Fibroblast of skin of right biceps (primary cell): Measurements from ENCODE around the gene IFIT2.
"Not testable (repeated sequence)": the region's sequence is repeated elsewhere in the genome, so short reads cannot be mapped to it uniquely, and the experiment has no call there.

Experiments
- DNase-seq: peaks from one replicate; pipeline ENCODE4 v3.0.0-alpha.2; 2013

The IFIT2 gene

GRCh38 chr10:89301721-89302445 lies at the start of gene IFIT2:
Gene IFIT2, plus strand, starts transcription at chr10:89302046. Its CDS starts 78 bp downstream, at chr10:89302124.
- peak; percentile 71 for DNase-seq

DNA sequence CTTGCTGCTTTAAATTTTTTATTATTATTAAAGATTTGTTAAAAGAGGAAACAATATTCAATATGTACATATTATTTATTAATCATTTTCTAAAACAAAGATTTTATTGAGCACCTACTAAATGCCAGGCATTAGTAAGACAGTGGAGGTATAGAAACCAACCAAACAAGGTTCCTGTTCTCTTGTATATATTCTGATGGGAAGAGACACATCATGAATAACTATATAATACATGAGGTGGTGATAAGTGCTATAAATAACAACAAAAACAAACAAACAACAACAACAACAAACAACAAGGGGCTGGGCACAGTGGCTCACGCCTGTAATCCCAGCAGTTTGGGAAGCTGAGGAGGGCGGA lies 49.6 kb upstream of the IFIT2 start:
- no peak for DNase-seq

- DNase-seq = not testable (repeated sequence)
Measured at GRCh38 chr10:89255091-89255579, 46.7 kb upstream of the IFIT2 start.

DNA sequence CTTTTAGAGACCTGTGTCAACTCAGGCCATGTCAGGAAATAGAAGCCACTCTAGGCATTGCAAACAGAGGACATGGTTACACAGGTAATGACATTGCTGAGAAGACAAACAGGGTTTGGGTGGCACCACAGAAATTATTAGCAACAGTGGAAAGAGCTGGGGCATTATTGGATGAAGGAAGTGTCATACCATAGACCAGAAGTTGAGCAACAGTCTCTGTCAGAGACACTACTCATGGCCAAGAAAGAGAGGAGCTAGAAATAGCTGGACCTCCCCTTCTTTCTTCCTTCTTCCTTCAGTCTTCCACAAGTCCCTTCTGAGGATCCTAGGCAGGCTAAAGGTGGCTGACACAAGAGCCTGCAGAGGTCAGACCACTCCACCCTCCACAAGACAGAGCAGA lies 46.1 kb upstream of the IFIT2 start:
- no peak for DNase-seq

DNA sequence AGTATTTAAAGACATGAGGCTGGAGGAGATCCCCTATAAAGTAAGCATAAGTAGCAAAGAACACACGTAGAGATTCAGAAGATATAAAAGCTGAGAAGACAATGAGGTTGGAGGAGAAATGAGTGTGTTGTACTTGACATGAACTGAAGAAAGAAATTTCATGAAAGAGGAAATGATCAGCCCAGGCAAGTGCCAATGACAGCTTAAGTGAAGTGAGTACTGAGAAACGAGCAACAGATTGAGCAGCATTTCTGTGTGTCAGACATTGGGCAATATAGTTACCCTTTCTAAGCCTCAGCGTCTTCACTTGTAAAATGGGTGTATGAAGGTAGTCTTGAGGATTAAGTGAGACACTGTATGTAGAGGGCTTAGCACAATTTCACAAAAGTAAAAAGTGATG lies 45.5 kb upstream of the IFIT2 start:
- DNase-seq = no peak

DNA sequence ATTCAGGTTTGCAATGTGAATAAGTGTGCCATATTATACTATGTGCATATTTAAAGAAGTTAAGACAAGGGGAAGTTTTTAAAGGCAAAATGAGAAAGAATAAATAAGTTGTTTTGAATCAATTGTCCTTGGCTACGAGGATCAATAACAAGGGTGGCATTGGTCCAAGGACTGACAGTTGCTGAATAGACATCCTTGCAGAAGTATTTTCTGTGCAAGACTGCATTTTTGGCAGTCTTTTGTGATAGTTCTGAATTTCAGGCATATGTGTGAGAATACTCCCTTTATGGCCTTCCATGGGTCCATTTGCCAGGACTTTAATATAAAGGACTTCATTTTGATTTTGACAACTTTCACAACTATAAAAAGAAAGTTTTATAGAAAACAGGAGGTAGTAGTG lies 44.9 kb upstream of the IFIT2 start:
- DNase-seq = no peak

- DNase-seq = no peak
Measured at GRCh38 chr10:89257581-89257980, 44.3 kb upstream of the IFIT2 start.

- DNase-seq = no peak
Measured at GRCh38 chr10:89258881-89259280, 43.0 kb upstream of the IFIT2 start.

- peak; percentile 91 for DNase-seq
Measured at GRCh38 chr10:89262086-89263051, 39.5 kb upstream of the IFIT2 start.

- DNase-seq = no peak
Measured at GRCh38 chr10:89263091-89263490, 38.8 kb upstream of the IFIT2 start.

DNA sequence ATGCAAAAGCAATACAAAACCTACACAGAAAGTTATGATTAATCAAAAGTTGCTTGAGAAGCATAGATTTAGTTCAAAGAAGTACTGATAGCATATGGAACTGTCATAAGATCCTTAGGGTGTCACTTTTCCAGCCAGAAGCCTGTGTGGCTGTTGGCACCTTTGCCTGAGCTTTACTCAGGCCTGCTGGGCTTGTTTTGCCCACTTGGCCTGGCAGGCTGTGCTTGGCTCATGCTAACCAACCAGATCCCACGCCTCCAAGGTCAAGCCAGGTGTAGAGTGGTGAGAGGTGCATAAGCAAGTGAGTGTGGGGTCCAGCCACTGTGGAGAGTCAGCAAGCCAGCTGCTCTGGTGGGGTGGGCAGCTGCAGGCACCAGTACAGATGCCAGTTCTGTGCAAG lies 38.3 kb upstream of the IFIT2 start:
- no peak for DNase-seq

GRCh38 chr10:89266721-89267453 lies 35.0 kb upstream of the IFIT2 start:
- no peak for DNase-seq

GRCh38 chr10:89269433-89270152 lies 32.3 kb upstream of the IFIT2 start:
- DNase-seq = no peak

DNA sequence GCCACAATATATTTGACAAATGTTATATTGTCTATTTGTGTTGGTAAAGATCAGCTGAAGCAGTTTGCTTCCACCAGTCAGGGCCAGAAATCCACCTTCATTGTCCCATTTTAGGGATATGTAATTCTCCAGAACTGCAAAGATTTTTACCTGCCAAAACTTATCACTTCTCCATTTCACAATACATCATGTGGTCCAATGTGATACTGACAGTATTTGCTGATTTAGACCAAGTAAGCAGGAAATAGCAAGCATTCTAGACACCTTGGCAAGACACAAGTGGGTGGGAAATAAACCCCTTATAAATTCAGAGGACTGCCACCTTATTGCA lies 31.7 kb upstream of the IFIT2 start:
- no peak for DNase-seq

DNA sequence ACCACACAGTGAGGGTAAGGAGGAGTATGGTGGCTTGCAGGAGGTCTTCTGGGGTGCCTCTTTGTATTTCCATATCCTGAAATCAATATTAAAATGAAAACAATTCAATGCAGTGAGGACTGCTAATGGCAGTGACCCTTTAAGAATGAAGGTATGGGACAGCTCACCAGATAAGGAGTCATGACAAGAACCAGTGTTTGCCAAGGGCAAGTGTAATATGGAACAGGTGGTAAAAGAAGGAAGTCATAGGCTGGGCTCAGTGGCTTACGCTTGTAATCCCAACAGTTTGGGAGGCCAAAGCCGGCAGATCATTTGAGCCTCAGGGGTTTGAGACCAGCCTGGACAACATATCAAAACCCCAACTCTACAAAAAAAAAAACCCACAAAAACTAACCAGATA lies 30.3 kb upstream of the IFIT2 start:
- DNase-seq = no peak

DNA sequence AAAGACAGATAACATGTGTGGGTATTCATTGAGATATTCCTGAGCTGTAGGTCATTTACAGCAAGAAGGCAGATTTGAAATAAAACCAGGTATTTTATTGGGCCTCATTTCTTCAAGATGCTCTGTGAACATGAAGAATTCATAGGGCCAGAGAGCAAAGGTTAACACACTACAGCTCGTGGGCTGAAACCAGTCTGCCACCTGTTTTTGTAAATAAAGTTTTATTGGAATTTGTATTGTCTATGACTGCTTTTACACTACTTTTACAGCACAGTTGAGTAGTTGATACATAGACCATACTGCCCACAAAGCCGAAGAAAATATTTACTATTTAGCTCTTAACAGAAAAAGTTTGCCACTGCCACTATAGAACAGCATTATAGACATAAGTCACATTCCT lies 28.2 kb upstream of the IFIT2 start:
- DNase-seq = no peak

DNA sequence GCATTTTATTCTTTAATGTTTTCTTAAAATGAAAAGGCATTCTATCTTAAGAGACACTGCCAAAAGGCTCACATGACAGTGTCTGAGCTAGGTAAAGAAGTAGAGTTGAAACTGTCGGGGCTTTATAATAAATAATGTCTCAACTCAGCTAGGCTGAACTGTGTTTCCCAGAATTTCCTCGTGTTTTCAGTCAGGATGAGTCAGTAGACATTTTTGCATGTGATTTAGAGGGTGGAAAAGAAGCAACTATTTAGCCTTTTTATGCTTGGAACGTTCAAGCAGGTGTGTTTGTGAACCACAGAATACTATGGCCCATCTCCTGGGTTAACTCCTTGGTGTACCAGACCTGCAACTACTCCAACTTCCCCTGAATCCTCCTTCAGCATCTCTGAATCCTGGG lies 26.9 kb upstream of the IFIT2 start:
- DNase-seq = peak; percentile 47

DNA sequence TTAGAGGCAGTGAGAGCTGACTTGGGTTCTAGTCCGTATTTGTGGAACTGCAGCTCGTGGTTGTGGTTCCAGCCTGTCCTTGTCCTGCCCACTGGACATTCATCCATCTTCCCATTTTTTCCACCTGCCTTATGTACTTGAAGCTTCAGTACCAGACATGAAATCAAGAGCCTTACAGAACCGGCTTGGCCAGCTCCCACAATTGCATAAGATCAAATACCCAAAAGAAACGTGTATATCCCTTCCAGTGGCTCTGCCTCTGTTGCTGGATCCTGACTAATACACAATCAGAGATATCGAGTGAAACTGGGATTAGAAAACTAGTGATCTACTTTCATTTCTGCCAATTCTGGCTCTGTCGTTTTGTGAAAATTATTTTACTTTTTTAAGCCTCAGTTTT lies 26.5 kb upstream of the IFIT2 start:
- DNase-seq = no peak

DNA sequence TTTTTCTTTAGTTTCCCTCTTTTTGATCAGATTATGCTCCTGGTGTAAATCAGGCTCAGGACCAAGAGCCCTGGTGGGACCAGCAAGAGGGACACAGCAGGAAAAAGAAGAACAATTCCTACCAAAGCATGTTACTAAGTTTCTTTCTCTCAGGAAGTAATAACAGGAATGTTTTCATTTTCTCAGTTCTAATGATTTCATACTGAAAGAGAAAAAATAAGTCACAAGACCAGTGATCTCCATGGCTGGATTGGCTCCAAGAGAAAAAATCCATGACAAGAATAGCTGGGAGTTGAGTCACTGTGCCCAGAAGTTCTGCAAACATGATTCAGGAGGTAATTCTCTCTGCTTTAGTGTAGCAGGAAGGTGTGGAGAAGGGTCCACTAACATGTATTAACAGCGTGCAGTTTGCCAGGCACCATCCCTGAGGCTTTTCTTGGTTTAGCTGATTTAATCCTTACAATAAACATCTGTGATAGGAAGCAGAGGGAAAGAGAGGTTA lies 23.8 kb upstream of the IFIT2 start:
- peak; percentile 99 for DNase-seq

DNA sequence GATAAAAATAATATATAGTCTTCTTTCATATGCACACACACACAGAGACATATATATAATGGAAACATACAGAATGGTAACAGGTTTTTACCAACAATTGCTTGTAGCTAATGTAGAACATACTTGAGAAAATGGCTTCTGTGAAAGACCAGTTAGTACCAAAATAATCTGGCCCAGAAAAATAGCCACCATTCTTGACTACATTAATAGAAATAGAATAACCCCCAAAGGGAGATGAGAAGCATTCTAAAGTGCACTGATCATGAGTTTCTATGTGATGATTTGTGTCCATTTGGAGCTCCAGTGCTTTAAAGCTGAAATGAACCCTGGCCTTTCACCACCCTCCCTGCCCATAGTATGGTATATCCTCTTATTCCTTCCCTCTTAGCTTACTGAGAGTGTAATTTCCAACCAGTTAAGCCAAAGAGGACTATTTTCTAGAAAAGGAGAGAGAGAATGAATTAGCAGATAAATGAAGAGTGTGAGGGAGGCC lies 22.9 kb upstream of the IFIT2 start:
- DNase-seq = peak; percentile 31

DNA sequence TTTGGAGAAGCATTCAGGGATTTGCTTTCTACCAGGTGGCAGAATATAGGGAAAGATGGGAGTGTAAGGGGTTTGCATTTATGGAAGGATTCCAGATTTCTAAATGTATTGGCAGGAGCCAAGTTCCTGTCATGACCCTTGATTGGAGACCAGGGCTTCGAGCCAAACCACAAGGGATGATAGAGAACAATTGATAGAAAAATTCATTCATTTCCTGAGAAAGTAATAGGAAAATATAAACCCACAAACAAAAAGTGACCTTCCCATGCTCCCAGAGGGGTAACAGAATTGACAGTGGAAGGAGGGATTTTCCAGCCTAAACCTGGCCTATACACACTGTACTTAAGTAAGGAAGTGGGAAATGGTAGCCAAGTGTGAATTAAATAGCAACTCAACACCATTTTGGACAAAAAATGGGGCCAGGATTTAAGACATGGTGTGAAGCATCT lies 22.4 kb upstream of the IFIT2 start:
- peak; percentile 78 for DNase-seq

DNA sequence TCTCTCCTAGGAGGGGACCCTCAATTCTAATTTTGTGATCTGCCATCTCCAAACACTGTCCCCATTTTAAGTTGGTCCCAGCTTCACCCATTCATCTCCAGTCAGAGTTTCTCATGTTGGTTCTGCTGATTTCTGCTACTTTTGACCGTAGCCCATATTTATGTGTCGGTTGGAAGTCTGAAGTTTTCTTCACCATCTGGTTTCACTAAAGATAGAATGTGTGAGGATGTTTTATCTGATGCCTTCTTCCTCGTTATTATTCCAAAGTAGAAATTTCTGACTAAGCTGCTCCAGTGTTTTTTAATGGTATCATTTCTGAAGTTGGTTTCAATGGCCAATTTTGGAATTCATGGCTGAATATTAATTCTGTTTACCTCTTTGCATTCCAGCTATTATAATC lies 21.3 kb upstream of the IFIT2 start:
- peak; percentile 58 for DNase-seq
